Fibroblast of skin of back (primary cell): ENCODE measurements around the gene AHRR.
"Not testable (repeated sequence)": the region's sequence is repeated elsewhere in the genome, so short reads cannot be mapped to it uniquely, and the experiment has no call there.

Experiments used
- DNase-seq: peaks from one replicate; pipeline ENCODE4 v3.0.0-alpha.2; 2013

AHRR gene

GRCh38 chr5:477871-478270 is 156.4 kb downstream of the AHRR start:
- DNase-seq: no peak

- no peak for DNase-seq
Observed at GRCh38 chr5:478369-478981, 157.0 kb downstream of the AHRR start.

GRCh38 chr5:478982-479535 is 157.5 kb downstream of the AHRR start:
- DNase-seq: no peak

GRCh38 chr5:479566-480319 is 158.2 kb downstream of the AHRR start:
- DNase-seq: no peak

- DNase-seq: no peak
Observed at GRCh38 chr5:481347-481746, 159.8 kb downstream of the AHRR start.

GRCh38 chr5:482021-482420 is 160.5 kb downstream of the AHRR start:
- DNase-seq: no peak

- DNase-seq: no peak
Observed at GRCh38 chr5:482506-482905, 161.0 kb downstream of the AHRR start.

- no peak for DNase-seq
Observed at GRCh38 chr5:483011-483410, 161.5 kb downstream of the AHRR start.

GRCh38 chr5:483434-484140 is 162.1 kb downstream of the AHRR start:
- DNase-seq: no peak

- DNase-seq: no peak
Observed at GRCh38 chr5:484556-484955, 163.0 kb downstream of the AHRR start.

- DNase-seq: no peak
Observed at GRCh38 chr5:485113-485945, 163.8 kb downstream of the AHRR start.

- DNase-seq: peak; percentile 15
Observed at GRCh38 chr5:485946-486491, 164.5 kb downstream of the AHRR start.

GRCh38 chr5:486597-486996 is 165.1 kb downstream of the AHRR start:
- not testable (repeated sequence) for DNase-seq
